ENCODE results near the gene NTHL1. TPM values are rescaled to one million over a fixed set of nuclear protein-coding genes. Genes with fewer than 3 reads are reported as not detected.

The NTHL1 gene
- total RNA-seq, 1 donor from 2014 or later = 28.5 TPM

DNA sequence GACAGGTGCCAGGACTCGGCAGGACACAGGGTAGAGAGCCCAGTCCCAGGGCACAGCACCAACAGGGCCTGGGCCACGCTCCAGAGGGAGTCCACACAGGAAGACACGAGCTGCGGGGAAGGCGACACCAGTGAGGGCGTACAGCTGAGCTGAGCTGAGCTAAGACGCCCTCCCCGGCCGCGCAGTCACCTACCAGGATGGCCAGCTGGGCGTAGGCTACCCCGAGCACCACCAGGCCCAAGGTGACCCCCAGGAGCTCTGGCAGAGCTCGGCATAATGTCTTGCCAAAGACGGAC, 42.8 kb upstream of the NTHL1 start:
- Histone ChIP-seq H3K27me3 (no peaks in the 10 kb centered on the region), H3K36me3 (peaks cover 0 to 70% of the 10 kb centered on the region in 2 donors), H3K27ac (peak overlapping the region; percentile 33), H3K4me3 (no peak overlapping the region), H3K9me3 (no peaks in the 10 kb centered on the region), H3K4me1 (peaks cover 22% of the 10 kb centered on the region)
- intact Hi-C loops (cut with DNase I) = no loop called here
- DNase-seq (ENCODE audit: extremely low spot score in 2 of 2) = no peak
- TF ChIP-seq, protein P1, sequence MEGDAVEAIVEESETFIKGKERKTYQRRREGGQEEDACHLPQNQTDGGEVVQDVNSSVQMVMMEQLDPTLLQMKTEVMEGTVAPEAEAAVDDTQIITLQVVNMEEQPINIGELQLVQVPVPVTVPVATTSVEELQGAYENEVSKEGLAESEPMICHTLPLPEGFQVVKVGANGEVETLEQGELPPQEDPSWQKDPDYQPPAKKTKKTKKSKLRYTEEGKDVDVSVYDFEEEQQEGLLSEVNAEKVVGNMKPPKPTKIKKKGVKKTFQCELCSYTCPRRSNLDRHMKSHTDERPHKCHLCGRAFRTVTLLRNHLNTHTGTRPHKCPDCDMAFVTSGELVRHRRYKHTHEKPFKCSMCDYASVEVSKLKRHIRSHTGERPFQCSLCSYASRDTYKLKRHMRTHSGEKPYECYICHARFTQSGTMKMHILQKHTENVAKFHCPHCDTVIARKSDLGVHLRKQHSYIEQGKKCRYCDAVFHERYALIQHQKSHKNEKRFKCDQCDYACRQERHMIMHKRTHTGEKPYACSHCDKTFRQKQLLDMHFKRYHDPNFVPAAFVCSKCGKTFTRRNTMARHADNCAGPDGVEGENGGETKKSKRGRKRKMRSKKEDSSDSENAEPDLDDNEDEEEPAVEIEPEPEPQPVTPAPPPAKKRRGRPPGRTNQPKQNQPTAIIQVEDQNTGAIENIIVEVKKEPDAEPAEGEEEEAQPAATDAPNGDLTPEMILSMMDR (IDR thresholded peaks at IDR 0.05) = no peak
- TF ChIP-seq POLR2A (IDR thresholded peaks at IDR 0.05) (no peak), POLR2AphosphoS5 (IDR thresholded peaks at IDR 0.05; ENCODE audit: insufficient read depth in 1 of 2, low read depth in 1 of 2) (no peak)

DNA sequence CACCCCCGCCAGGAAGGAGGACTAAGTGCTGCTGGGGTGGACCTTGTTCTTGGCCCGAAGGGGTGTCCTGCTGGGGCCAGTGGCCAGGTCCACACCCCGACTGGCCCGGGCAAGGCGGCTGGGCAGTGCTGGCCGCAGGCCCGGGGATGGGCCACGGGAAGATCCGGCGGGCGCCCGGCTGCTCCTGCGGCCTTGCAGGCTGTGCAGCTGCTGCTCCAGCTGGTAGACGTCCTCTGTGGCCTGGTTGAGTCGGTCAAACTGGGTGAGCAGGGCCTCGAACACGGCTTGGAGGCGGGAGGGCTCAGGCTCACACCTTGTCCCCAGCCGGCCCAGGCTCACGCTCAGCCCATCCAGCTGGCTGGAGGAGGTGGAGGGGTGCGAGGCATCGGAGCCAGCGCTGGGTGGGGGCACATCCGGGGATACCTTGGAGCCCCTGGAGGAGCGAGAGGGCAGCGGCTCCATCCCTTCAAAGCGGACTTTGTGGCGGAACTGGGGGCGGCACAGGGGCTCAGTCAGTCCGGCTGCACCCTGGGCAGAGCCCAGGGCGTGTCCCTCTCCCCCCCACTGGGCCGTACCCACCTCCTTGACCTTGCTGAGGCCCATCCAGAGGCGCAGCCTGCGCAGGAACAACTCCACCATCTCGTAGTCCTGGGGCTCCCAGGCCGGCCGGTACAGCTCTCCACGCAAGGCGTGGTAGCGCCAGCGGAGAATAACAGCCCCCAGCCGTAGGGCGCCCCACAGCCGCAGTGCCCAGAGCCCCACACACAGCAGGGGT, 42.3 kb upstream of the NTHL1 start:
- intact Hi-C loops (cut with DNase I) = no loop called here
- no peak overlapping the region for H3K4me3 ChIP-seq
- peak overlapping the region; percentile 33 for H3K27ac ChIP-seq
- no peak for TF ChIP-seq POLR2A (IDR thresholded peaks at IDR 0.05)
- TF ChIP-seq, protein P1 (IDR thresholded peaks at IDR 0.05) = no peak
- TF ChIP-seq POLR2AphosphoS5 (IDR thresholded peaks at IDR 0.05; ENCODE audit: insufficient read depth in 1 of 2, low read depth in 1 of 2) = no peak
- H3K9me3 ChIP-seq = no peaks in the 10 kb centered on the region
- H3K4me1 ChIP-seq = peaks cover 27% of the 10 kb centered on the region
- peaks cover 0 to 65% of the 10 kb centered on the region in 2 donors for H3K36me3 ChIP-seq
- H3K27me3 ChIP-seq = no peaks in the 10 kb centered on the region
- DNase-seq (ENCODE audit: extremely low spot score in 2 of 2) = no peak

DNA sequence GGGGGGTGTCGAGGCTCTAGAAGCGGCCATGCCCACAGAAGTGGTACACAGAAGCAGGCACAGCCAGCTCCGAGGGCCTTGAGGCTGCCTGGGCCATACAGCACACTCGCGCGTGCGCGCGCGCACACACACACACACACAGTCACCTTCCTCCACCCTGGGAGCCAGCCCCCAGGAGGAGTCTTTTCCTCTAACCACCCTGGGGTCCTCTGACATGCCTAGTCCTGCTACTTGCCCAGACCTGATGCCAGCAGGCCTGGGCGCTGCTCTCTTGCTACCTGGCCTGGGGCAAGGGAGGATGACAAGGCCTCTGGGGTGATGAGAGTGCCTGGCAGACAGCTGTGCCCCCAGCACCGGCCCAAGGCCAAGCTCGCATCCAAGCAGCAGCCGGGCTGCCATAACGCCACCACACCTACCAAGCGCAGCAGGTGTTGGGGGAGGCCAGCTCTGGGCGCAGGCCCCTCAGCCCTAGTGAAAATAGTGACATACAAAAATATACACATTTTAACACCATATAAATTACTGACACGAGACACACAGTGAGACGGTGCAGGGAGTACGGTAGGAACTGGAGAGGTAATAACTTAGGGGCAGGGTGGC, 41.2 kb upstream of the NTHL1 start:
- H3K27me3 ChIP-seq = no peaks in the 10 kb centered on the region
- H3K27ac ChIP-seq = no peak overlapping the region
- peaks cover 38% of the 10 kb centered on the region for H3K4me1 ChIP-seq
- H3K4me3 ChIP-seq = no peak overlapping the region
- no peak for TF ChIP-seq POLR2A (IDR thresholded peaks at IDR 0.05)
- TF ChIP-seq, protein P1 (IDR thresholded peaks at IDR 0.05) = no peak
- TF ChIP-seq POLR2AphosphoS5 (IDR thresholded peaks at IDR 0.05; ENCODE audit: insufficient read depth in 1 of 2, low read depth in 1 of 2) = no peak
- intact Hi-C loops (cut with DNase I) = no loop called here
- no peaks in the 10 kb centered on the region for H3K9me3 ChIP-seq
- DNase-seq (ENCODE audit: extremely low spot score in 2 of 2) = no peak
- H3K36me3 ChIP-seq = peaks cover 0 to 56% of the 10 kb centered on the region in 2 donors

DNA sequence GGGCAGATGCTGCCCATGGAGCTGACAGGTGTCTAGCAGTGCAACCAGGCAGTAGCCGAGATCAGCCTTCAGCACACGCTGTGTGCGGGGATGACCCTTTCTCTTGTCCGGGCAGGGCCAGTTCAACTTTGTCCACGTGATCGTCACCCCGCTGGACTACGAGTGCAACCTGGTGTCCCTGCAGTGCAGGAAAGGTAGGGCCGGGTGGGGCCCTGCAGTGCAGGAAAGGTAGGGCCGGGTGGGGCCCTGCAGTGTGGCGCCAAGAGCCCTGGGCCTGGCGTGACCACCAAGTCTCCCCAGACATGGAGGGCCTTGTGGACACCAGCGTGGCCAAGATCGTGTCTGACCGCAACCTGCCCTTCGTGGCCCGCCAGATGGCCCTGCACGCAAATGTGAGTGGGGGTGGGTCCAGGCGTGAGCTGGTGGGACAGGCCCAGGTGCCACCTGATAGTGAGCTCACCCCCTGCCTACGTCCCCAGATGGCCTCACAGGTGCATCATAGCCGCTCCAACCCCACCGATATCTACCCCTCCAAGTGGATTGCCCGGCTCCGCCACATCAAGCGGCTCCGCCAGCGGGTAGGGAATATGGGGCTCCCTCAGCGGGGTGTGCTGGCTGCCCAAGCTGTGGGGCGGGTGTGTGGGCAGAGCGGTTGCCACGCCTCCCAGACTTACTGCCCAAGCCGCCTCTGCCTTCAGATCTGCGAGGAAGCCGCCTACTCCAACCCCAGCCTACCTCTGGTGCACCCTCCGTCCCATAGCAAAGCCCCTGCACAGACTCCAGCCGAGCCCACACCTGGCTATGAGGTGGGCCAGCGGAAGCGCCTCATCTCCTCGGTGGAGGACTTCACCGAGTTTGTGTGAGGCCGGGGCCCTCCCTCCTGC, 40.4 kb upstream of the NTHL1 start:
- peaks cover 0 to 51% of the 10 kb centered on the region in 2 donors for H3K36me3 ChIP-seq
- no peak overlapping the region for H3K27ac ChIP-seq
- H3K4me1 ChIP-seq = peaks cover 46% of the 10 kb centered on the region
- TF ChIP-seq, protein P1 (IDR thresholded peaks at IDR 0.05) = no peak
- TF ChIP-seq POLR2AphosphoS5 (IDR thresholded peaks at IDR 0.05; ENCODE audit: insufficient read depth in 1 of 2, low read depth in 1 of 2) (no peak), POLR2A (IDR thresholded peaks at IDR 0.05) (no peak)
- intact Hi-C loops (cut with DNase I) = no loop called here
- H3K9me3 ChIP-seq = no peaks in the 10 kb centered on the region
- no peak for DNase-seq (ENCODE audit: extremely low spot score in 2 of 2)
- no peak overlapping the region for H3K4me3 ChIP-seq
- no peaks in the 10 kb centered on the region for H3K27me3 ChIP-seq

All from vagina (tissue), 2 donors.